ENCODE measurements around the gene SDK2. TPM values are rescaled to one million over a fixed set of nuclear protein-coding genes. Genes with fewer than 3 reads are reported as not detected.
"Not testable (repeated sequence)": the region's sequence is repeated elsewhere in the genome, so short reads cannot be mapped to it uniquely, and the experiment has no call there.

The SDK2 gene
- total RNA-seq, 1 experiment from 2014 or later, result 0.67 TPM

GRCh38 chr17:73369817-73370490 is 274.3 kb downstream of the SDK2 start:
- intact Hi-C loops (cut with micrococcal nuclease; ENCODE audit: unreplicated experiment), result loop anchor here (1.0 to 5.0 kb wide), 4 partner anchors 59 to 643 kb away; partner anchors contain the start of gene COG1
- H3K4me3 ChIP-seq (ENCODE audit: low read depth, low read length, poor library complexity, severe bottlenecking); H3K36me3 ChIP-seq (ENCODE audit: insufficient read depth, low read length, poor library complexity, severe bottlenecking); BruUV-seq (replicated peaks); POLR2A ChIA-PET (ENCODE audit: low non-redundant PET); H3K9me3 ChIP-seq (ENCODE audit: low read depth, low read length, poor library complexity, severe bottlenecking); H3K27ac ChIP-seq (ENCODE audit: low read depth, low read length, poor library complexity, severe bottlenecking); H3K4me1 ChIP-seq (ENCODE audit: insufficient read depth, low read length, poor library complexity, severe bottlenecking); H3K27me3 ChIP-seq (replicated peaks; ENCODE audit: insufficient read depth, low read depth, low read length, poor library complexity): not testable (repeated sequence)
- DNase-seq (ENCODE audit: low spot score), result peak; percentile 86
- TF ChIP-seq, protein P1, sequence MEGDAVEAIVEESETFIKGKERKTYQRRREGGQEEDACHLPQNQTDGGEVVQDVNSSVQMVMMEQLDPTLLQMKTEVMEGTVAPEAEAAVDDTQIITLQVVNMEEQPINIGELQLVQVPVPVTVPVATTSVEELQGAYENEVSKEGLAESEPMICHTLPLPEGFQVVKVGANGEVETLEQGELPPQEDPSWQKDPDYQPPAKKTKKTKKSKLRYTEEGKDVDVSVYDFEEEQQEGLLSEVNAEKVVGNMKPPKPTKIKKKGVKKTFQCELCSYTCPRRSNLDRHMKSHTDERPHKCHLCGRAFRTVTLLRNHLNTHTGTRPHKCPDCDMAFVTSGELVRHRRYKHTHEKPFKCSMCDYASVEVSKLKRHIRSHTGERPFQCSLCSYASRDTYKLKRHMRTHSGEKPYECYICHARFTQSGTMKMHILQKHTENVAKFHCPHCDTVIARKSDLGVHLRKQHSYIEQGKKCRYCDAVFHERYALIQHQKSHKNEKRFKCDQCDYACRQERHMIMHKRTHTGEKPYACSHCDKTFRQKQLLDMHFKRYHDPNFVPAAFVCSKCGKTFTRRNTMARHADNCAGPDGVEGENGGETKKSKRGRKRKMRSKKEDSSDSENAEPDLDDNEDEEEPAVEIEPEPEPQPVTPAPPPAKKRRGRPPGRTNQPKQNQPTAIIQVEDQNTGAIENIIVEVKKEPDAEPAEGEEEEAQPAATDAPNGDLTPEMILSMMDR (conservative IDR thresholded peaks at IDR 0.05; ENCODE audit: low read depth, low read length), result peak; percentile 88
- CTCF ChIA-PET, result interaction anchor here (0.6 to 1.9 kb wide), 17 partner anchors 18 to 813 kb away, joined by 3 to 34 read pairs (median 5); no protein-coding TSS in a partner anchor

GRCh38 chr17:73369111-73369521 is 275.1 kb downstream of the SDK2 start:
- Histone ChIP-seq H3K27me3 (replicated peaks; ENCODE audit: insufficient read depth, low read depth, low read length, poor library complexity) (no peaks in the 10 kb centered on the region), H3K27ac (ENCODE audit: low read depth, low read length, poor library complexity, severe bottlenecking) (no peak overlapping the region), H3K36me3 (ENCODE audit: insufficient read depth, low read length, poor library complexity, severe bottlenecking) (no peaks in the 10 kb centered on the region), H3K4me3 (ENCODE audit: low read depth, low read length, poor library complexity, severe bottlenecking) (no peak overlapping the region), H3K9me3 (ENCODE audit: low read depth, low read length, poor library complexity, severe bottlenecking) (no peaks in the 10 kb centered on the region), H3K4me1 (ENCODE audit: insufficient read depth, low read length, poor library complexity, severe bottlenecking) (no peaks in the 10 kb centered on the region)
- BruUV-seq (replicated peaks), result no TSS peak
- no peak for DNase-seq (ENCODE audit: low spot score)
- CTCF ChIA-PET, result interaction anchor here (1.2 to 1.9 kb wide), 5 partner anchors 108 to 812 kb away, joined by 4 to 34 read pairs (median 7); no protein-coding TSS in a partner anchor
- POLR2A ChIA-PET (ENCODE audit: low non-redundant PET), result no interaction called here
- intact Hi-C loops (cut with micrococcal nuclease; ENCODE audit: unreplicated experiment), result loop anchor here (5.0 kb wide), 1 partner anchor 177 kb away; the partner anchor contains the start of gene COG1
- TF ChIP-seq EZH2 (IDR thresholded peaks at IDR 0.05; ENCODE audit: borderline replicate concordance, low read depth, low read length, poor library complexity, severe bottlenecking), result no peak
- TF ChIP-seq, protein P1 (conservative IDR thresholded peaks at IDR 0.05; ENCODE audit: low read depth, low read length), result no peak

GRCh38 chr17:73368085-73368631 is 276.1 kb downstream of the SDK2 start:
- no peaks in the 10 kb centered on the region for H3K36me3 ChIP-seq (ENCODE audit: insufficient read depth, low read length, poor library complexity, severe bottlenecking)
- no peak for DNase-seq (ENCODE audit: low spot score)
- no peak overlapping the region for H3K27ac ChIP-seq (ENCODE audit: low read depth, low read length, poor library complexity, severe bottlenecking)
- H3K9me3 ChIP-seq (ENCODE audit: low read depth, low read length, poor library complexity, severe bottlenecking), result no peaks in the 10 kb centered on the region
- no peaks in the 10 kb centered on the region for H3K4me1 ChIP-seq (ENCODE audit: insufficient read depth, low read length, poor library complexity, severe bottlenecking)
- CTCF ChIA-PET, result no interaction called here
- TF ChIP-seq, protein P1 (conservative IDR thresholded peaks at IDR 0.05; ENCODE audit: low read depth, low read length), result no peak
- no peak for TF ChIP-seq EZH2 (IDR thresholded peaks at IDR 0.05; ENCODE audit: borderline replicate concordance, low read depth, low read length, poor library complexity, severe bottlenecking)
- H3K4me3 ChIP-seq (ENCODE audit: low read depth, low read length, poor library complexity, severe bottlenecking), result no peak overlapping the region
- intact Hi-C loops (cut with micrococcal nuclease; ENCODE audit: unreplicated experiment), result loop anchor here (5.0 kb wide), 1 partner anchor 176 kb away; the partner anchor contains the start of gene COG1
- no TSS peak for BruUV-seq (replicated peaks)
- H3K27me3 ChIP-seq (replicated peaks; ENCODE audit: insufficient read depth, low read depth, low read length, poor library complexity), result no peaks in the 10 kb centered on the region
- POLR2A ChIA-PET (ENCODE audit: low non-redundant PET), result no interaction called here
